D721Med (cell line): ENCODE data around the gene SLC1A6.

Source experiments
- DNase-seq: peaks from one replicate; pipeline ENCODE4 v3.0.0; 2011; ENCODE audit warnings: low spot score; ENCODE audit not compliant: insufficient read length
- FAIRE-seq: peaks from 2 replicates; lab custom pipeline; 2011; peaks lifted over from hg19 to GRCh38; lab: Jason Lieb, UNC
- CTCF ChIP-seq: IDR thresholded peaks from 2 replicates; pipeline ENCODE4 v1.5.1; 2012; ENCODE audit warnings: mild to moderate bottlenecking, control low read depth; ENCODE audit not compliant: insufficient read depth; ENCODE audit errors: missing control alignments

SLC1A6 gene

GRCh38 chr19:14977128-14977527 is 2.5 kb downstream of the SLC1A6 start:
- FAIRE-seq: no peak
- TF ChIP-seq CTCF: no peak
- DNase-seq: no peak

DNA sequence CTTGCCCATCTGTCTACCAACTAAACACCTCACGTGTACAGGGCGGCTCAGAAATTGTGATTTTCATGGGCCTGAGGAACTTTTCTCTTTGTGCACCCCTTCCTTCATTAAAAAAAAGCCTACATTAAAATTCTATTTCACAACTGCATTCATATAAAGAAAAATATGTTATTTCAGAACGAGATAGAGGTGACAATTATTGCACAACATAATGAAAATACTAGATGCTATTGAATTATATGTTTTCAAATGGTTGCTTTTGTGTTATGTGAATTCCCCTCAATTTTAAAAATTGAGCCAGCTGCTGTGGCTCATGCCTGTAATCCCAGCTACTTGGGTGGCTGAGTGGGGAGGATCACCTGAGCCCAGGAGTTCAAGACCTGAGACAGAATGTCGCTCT is 5.2 kb downstream of the SLC1A6 start:
- DNase-seq (no peak), FAIRE-seq (no peak)
- TF ChIP-seq CTCF: no peak

- FAIRE-seq (no peak), DNase-seq (no peak)
- TF ChIP-seq CTCF: no peak
Observed at GRCh38 chr19:14972676-14973075, 7.0 kb downstream of the SLC1A6 start.

GRCh38 chr19:14971474-14971873 is 8.2 kb downstream of the SLC1A6 start:
- DNase-seq (no peak), FAIRE-seq (no peak)
- no peak for TF ChIP-seq CTCF

DNA sequence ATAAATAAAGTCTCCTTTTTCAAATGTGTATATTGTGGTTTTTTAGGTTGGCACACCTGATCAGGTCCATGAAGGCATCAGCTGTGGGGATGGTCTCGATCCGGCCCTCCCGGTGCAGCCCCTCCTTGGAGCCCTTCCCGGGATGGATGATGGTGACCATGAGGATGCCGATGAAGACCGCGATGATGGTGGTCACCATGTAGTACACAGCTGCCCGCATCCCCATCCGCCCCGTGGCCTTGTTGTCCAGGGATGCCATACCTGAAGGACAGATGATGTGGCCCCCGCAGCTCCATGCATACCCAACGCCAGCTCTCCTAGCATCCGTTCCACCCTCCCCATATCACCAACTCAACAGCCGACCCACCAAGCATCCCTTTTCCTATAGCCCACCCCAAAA is 11.4 kb downstream of the SLC1A6 start:
- DNase-seq: no peak
- no peak for TF ChIP-seq CTCF
- FAIRE-seq: no peak

- FAIRE-seq (no peak), DNase-seq (no peak)
- TF ChIP-seq CTCF: no peak
Observed at GRCh38 chr19:14961956-14962685, 17.5 kb downstream of the SLC1A6 start.

DNA sequence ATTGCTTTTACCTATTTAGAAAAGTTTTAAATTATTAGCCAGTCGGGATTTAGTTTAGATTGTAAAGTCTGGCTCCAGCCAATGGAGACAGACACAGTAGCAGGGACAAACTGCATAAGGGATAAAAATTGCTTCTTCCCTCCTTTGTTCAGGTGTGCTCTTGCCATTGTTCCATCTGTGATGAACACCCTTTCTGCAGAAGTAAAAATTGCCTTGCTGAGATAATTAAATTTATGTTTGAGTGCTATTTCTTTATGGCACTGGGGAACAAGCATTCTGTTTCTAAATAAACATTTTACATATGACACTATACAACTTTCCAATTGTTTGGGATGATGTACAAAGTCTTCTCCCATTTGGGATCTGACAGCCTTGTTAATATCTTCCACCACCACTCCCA is 20.4 kb downstream of the SLC1A6 start:
- DNase-seq: no peak
- no peak for FAIRE-seq

More for the DNA sequence above, 20.4 kb downstream of the SLC1A6 start:
- TF ChIP-seq CTCF: no peak
